Mesodermal cell (in vitro differentiated cells): ENCODE results near the gene HEMGN. TPM values are rescaled to one million over a fixed set of nuclear protein-coding genes. Genes with fewer than 3 reads are reported as not detected.

Experiments used
- H3K27ac ChIP-seq: 2 replicates; pipeline ENCODE4 v1.7.0; 2013; ENCODE audit warnings: mild to moderate bottlenecking, low read depth, low read length, moderate library complexity; ENCODE audit not compliant: severe bottlenecking
- H3K36me3 ChIP-seq: 2 replicates; pipeline ENCODE4 v1.7.1; 2013; ENCODE audit warnings: mild to moderate bottlenecking, low read length, moderate library complexity; ENCODE audit not compliant: control insufficient read depth, insufficient read depth
- H3K4me1 ChIP-seq: one replicate; pipeline ENCODE4 v1.7.1; 2013; ENCODE audit warnings: mild to moderate bottlenecking, low read length; ENCODE audit not compliant: insufficient read depth, control insufficient read depth, poor library complexity, severe bottlenecking
- H3K4me3 ChIP-seq: 2 replicates; pipeline ENCODE4 v1.7.0; 2013; ENCODE audit warnings: low read length, control low read depth, mild to moderate bottlenecking; ENCODE audit not compliant: insufficient read depth, poor library complexity, severe bottlenecking; ENCODE audit errors: extremely low read depth
- H3K9me3 ChIP-seq: 2 replicates; pipeline ENCODE4 v1.7.1; 2013; ENCODE audit warnings: mild to moderate bottlenecking, low read length, moderate library complexity; ENCODE audit not compliant: control insufficient read depth
- WGBS, 2 experiments: methylation state at CpG; one replicate each; pipeline ENCODE4 v1.1.5; 2013; ENCODE audit warnings: missing lambda C conversion rate in 2 of 2; ENCODE audit not compliant: insufficient coverage in 2 of 2; 5-methylcytosine and 5-hydroxymethylcytosine counted together
- polyA plus RNA-seq, 2 experiments: library from polyadenylated mRNA; stranded (reverse); fragments of 50-300 nt; gene quantifications; one replicate each; pipeline ENCODE4 v1.2.3, GENCODE V29; 2013

The HEMGN gene
- polyA plus RNA-seq (2013, experiment 1 of 2) = not detected
- not detected for polyA plus RNA-seq (2013, experiment 2 of 2)

DNA sequence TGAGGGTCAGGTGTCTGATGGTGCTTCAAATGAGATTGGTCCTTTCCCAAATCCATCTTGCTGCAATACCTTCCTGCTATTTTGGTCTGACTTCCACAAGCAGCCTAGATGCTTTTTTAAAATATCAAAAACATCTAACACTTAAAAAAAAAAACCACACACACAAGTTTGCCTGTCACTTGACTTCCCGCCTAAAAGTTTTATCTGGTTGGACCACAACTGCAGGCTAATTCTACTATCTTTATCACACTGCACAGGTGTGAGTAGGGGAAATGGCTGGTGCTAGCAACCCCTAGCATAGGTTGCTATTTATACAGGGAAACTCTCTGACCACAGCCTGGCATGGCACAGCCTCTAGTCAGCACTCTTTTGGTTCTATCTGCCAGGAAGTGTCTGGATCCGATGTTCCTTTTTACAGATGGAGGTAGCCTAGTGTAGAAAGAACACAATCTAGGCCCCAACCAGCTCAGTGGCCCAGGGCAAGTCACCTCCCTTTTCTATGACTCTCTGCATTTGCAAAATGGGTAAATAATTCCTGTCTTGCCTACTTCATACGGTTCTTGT is at the start of gene HEMGN:
Gene HEMGN, minus strand, starts transcription at position 92 of the 564 bp plus-strand sequence. Its CDS starts 36 bp downstream, at position 56.
- Histone ChIP-seq H3K9me3 (no peaks in the 10 kb centered on the region), H3K4me1 (no peaks in the 10 kb centered on the region), H3K4me3 (no peak within 1 kb of the TSS), H3K36me3 (no peaks in the 10 kb centered on the region), H3K27ac (no peak within 1 kb of the TSS)
- WGBS, 2 experiments = 88% methylated on average over 1 of the region's 3 CpGs; no CpG with 5 or more reads in 1 of the 2 experiments

- no peaks in the 10 kb centered on the region for H3K36me3 ChIP-seq
- WGBS, 2 experiments = 100% methylated on average over 4 of the region's 5 CpGs; no CpG with 5 or more reads in 1 of the 2 experiments
- no peak overlapping the region for H3K4me3 ChIP-seq
- no peak overlapping the region for H3K27ac ChIP-seq
- H3K4me1 ChIP-seq = peaks cover 13% of the 10 kb centered on the region
- no peaks in the 10 kb centered on the region for H3K9me3 ChIP-seq
These were observed 49.5 kb upstream of the HEMGN start for GRCh38 chr9:97987487-97987886.

GRCh38 chr9:97985058-97985861 is 47.3 kb upstream of the HEMGN start:
- Histone ChIP-seq H3K36me3 (no peaks in the 10 kb centered on the region), H3K4me1 (peaks cover 17% of the 10 kb centered on the region), H3K27ac (peak overlapping the region; percentile 95), H3K4me3 (peak overlapping the region; percentile 90), H3K9me3 (no peaks in the 10 kb centered on the region)
- WGBS, 2 experiments = 23% methylated on average over 49 of the region's 59 CpGs

DNA sequence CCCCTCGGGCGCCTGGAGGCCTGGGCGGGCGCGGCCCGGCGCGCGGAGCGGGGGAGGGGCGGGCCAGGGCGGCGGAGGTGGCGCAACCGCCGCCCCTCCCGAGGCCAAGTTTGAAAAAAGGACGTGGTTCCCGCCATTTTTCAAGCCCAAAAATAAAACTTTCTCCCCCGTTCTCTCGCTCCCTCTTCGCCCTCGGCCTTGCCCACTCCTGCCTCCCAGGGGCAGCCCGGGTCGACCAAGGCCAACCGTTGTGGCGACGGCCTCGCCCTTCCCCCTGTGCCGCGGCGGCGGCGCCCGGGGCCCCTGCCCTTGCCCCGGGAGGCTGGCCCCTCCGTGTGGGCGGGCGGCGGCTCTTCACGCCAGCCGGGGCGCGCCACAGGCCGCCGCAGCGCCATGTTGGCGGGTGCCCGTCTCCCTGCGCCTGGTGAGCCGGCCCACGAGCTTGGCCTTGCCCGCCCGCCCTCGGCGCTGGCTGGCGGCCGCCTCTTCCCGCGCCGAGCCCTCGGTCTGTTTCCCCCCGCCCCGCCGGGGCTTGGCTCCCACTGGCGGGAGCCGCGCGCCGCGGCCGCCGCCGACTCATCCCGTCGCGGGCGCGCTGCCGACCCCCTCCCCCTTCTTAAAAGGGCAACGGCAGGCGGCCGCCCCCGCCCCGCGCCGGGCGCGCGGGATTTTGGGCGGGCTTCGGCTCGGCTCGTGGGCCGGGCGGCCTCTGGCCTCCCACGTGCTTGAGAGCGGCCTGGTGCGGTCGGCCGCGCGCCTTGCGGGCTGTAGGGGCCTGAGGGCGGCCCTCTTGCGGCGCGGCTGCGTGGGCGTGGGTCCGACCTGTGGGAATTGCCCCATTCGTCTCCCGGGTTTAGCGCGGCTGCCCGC is 46.5 kb upstream of the HEMGN start:
- Histone ChIP-seq H3K9me3 (no peaks in the 10 kb centered on the region), H3K27ac (peak overlapping the region; percentile 95), H3K4me3 (peak overlapping the region; percentile 90), H3K36me3 (no peaks in the 10 kb centered on the region), H3K4me1 (peaks cover 9% of the 10 kb centered on the region)
- 0% methylated on average over 56 to 101 of the region's 116 CpGs for WGBS, 2 experiments

- H3K27ac ChIP-seq = peak overlapping the region; percentile 95
- no peaks in the 10 kb centered on the region for H3K36me3 ChIP-seq
- peak overlapping the region; percentile 90 for H3K4me3 ChIP-seq
- 0% methylated on average over 32 to 45 of the region's 70 CpGs for WGBS, 2 experiments
- H3K4me1 ChIP-seq = peaks cover 7% of the 10 kb centered on the region
- no peaks in the 10 kb centered on the region for H3K9me3 ChIP-seq
These were observed 45.7 kb upstream of the HEMGN start for GRCh38 chr9:97983589-97984187.

- no peaks in the 10 kb centered on the region for H3K36me3 ChIP-seq
- H3K9me3 ChIP-seq = no peaks in the 10 kb centered on the region
- H3K27ac ChIP-seq = peak within 1 kb of the TSS; percentile 95
- peak within 1 kb of the TSS; percentile 90 for H3K4me3 ChIP-seq
- H3K4me1 ChIP-seq = peaks cover 7% of the 10 kb centered on the region
- WGBS, 2 experiments = 0% methylated on average over 39 to 74 of the region's 105 CpGs
These were observed 45.0 kb upstream of the HEMGN start, which contains the start of gene ANP32B for GRCh38 chr9:97982683-97983588. Gene ANP32B (plus strand): TSS chr9:97983341. CDS start chr9:97983556, 215 bp downstream.

- WGBS, 2 experiments = 12 to 20% methylated on average over 5 to 7 of the region's 15 CpGs
- peak overlapping the region; percentile 92 for H3K27ac ChIP-seq
These were observed 44.1 kb upstream of the HEMGN start for GRCh38 chr9:97981846-97982682.

GRCh38 chr9:97980918-97981845 is 43.2 kb upstream of the HEMGN start:
- no peak overlapping the region for H3K4me3 ChIP-seq
- WGBS, 2 experiments = 35 to 55% methylated on average over 5 to 8 of the region's 10 CpGs
- no peaks in the 10 kb centered on the region for H3K36me3 ChIP-seq
- peaks cover 7% of the 10 kb centered on the region for H3K4me1 ChIP-seq
- no peaks in the 10 kb centered on the region for H3K9me3 ChIP-seq
- H3K27ac ChIP-seq = peak overlapping the region; percentile 71

More at GRCh38 chr9:97981846-97982682, 44.1 kb upstream of the HEMGN start:
- H3K4me1 ChIP-seq = peaks cover 7% of the 10 kb centered on the region
- H3K9me3 ChIP-seq = no peaks in the 10 kb centered on the region
- H3K4me3 ChIP-seq = peak overlapping the region; percentile 90
- H3K36me3 ChIP-seq = no peaks in the 10 kb centered on the region
